HepG2 (cell line): ENCODE measurements around the gene DDX24. TPM values are rescaled to one million over a fixed set of nuclear protein-coding genes. Genes with fewer than 3 reads are reported as not detected.

Source experiments
- ARID2 ChIP-seq: sonication (generic); formaldehyde crosslinking; IDR thresholded peaks from 2 replicates; pipeline ENCODE4 v1.8.1; 2022; ENCODE audit warnings: mild to moderate bottlenecking, missing genetic modification reagents, borderline replicate concordance
- ARNT2 ChIP-seq: sonication (generic); formaldehyde crosslinking; IDR thresholded peaks from 2 replicates; pipeline ENCODE4 v1.8.0; 2022; ENCODE audit warnings: mild to moderate bottlenecking, low read depth, missing genetic modification reagents, moderate library complexity
- CREB1 ChIP-seq, 2 experiments: fragments of 450-650 bp in 1 of 2; IDR thresholded peaks; 2 replicates each; pipeline ENCODE4 v1.6.1; 2016 to 2017; ENCODE audit warnings: control low read depth in 1 of 2, mild to moderate bottlenecking in 1 of 2, missing compliant biosample characterization in 1 of 2, missing genetic modification characterization in 1 of 2
- ETV5 ChIP-seq: IDR thresholded peaks from 2 replicates; pipeline ENCODE4 v1.6.1; 2018; ENCODE audit warnings: missing biosample characterization, missing genetic modification reagents, inconsistent platforms, borderline replicate concordance
- FOSL1 ChIP-seq: sonication (generic); formaldehyde crosslinking; IDR thresholded peaks from 2 replicates; pipeline ENCODE4 v1.9.0; 2021; ENCODE audit warnings: missing genetic modification reagents, borderline replicate concordance
- GZF1 ChIP-seq: sonication (generic); formaldehyde crosslinking; IDR thresholded peaks from 2 replicates; pipeline ENCODE4 v1.5.1; 2020; ENCODE audit warnings: mild to moderate bottlenecking, missing genetic modification reagents
- HBP1 ChIP-seq: IDR thresholded peaks from 2 replicates; pipeline ENCODE4 v1.6.1; 2016; ENCODE audit warnings: low read depth, control low read depth
- KAT2B ChIP-seq: fragments of 150-350 bp; IDR thresholded peaks from 2 replicates; pipeline ENCODE4 v1.6.1; 2014; ENCODE audit warnings: low read depth, low read length, borderline replicate concordance
- MBNL3 ChIP-seq: fragments of 250-450 bp; sonication (Bioruptor Pico); conservative IDR thresholded peaks from 2 replicates; pipeline ENCODE4 v1.8.0; 2022; ENCODE audit warnings: mild to moderate bottlenecking, inconsistent platforms
- MED1 ChIP-seq: sonication (generic); formaldehyde crosslinking; IDR thresholded peaks from 2 replicates; pipeline ENCODE4 v1.4.0; 2020; ENCODE audit warnings: missing genetic modification reagents
- PHF21A ChIP-seq: sonication (generic); formaldehyde crosslinking; IDR thresholded peaks from 2 replicates; pipeline ENCODE4 v1.5.0; 2020; ENCODE audit warnings: mild to moderate bottlenecking, missing genetic modification reagents
- POLR2AphosphoS5 ChIP-seq: IDR thresholded peaks from 2 replicates; pipeline ENCODE4 v1.6.1; 2012; ENCODE audit warnings: low read depth, low read length
- RELA ChIP-seq: sonication (generic); formaldehyde crosslinking; IDR thresholded peaks from 2 replicates; pipeline ENCODE4 v1.4.0; 2020; ENCODE audit warnings: missing genetic modification reagents
- SKIL ChIP-seq: sonication (generic); formaldehyde crosslinking; IDR thresholded peaks from 2 replicates; pipeline ENCODE4 v1.8.0; 2022; ENCODE audit warnings: missing genetic modification reagents, mild to moderate bottlenecking, moderate library complexity, borderline replicate concordance
- SPEN ChIP-seq: sonication (generic); formaldehyde crosslinking; IDR thresholded peaks from 2 replicates; pipeline ENCODE4 v1.5.1; 2020; ENCODE audit warnings: low read depth, mild to moderate bottlenecking, missing genetic modification reagents
- SRY ChIP-seq: sonication (generic); formaldehyde crosslinking; IDR thresholded peaks from 2 replicates; pipeline ENCODE4 v1.8.0; 2022; ENCODE audit warnings: mild to moderate bottlenecking, missing genetic modification reagents
- SUZ12 ChIP-seq: fragments of 150-350 bp; IDR thresholded peaks from 2 replicates; pipeline ENCODE4 v1.6.1; 2014; ENCODE audit warnings: low read depth, low read length
- ZBTB49 ChIP-seq: sonication (generic); formaldehyde crosslinking; IDR thresholded peaks from 2 replicates; pipeline ENCODE4 v1.4.0; 2020; ENCODE audit warnings: missing genetic modification reagents, borderline replicate concordance
- ZFYVE20 ChIP-seq: sonication (generic); formaldehyde crosslinking; IDR thresholded peaks from 2 replicates; pipeline ENCODE4 v1.8.0; 2023; ENCODE audit warnings: low read depth, mild to moderate bottlenecking, moderate library complexity, missing genetic modification reagents, borderline replicate concordance
- ZNF432 ChIP-seq: sonication (generic); formaldehyde crosslinking; IDR thresholded peaks from 2 replicates; pipeline ENCODE4 v1.5.0; 2020; ENCODE audit warnings: missing genetic modification reagents, mild to moderate bottlenecking, borderline replicate concordance
- ZNF512 ChIP-seq: sonication (generic); formaldehyde crosslinking; IDR thresholded peaks from 2 replicates; pipeline ENCODE4 v1.4.0; 2020; ENCODE audit warnings: mild to moderate bottlenecking, missing genetic modification reagents
- polyA plus RNA-seq, 8 experiments: library from polyadenylated mRNA; depleted of rRNA in 3 of 8; stranded (reverse) in 7 of 8; unstranded in 1 of 8; fragments of >200 nt; fragmentation: Illumina TruSeq in 4 of 8; extraction: Trizol in 4 of 8; gene quantifications; 2 replicates each; pipeline versions ENCODE4 v1.2.1 to v1.2.3, GENCODE V29; 2011 to 2016; ENCODE audit warnings: low read depth in 4 of 8, missing spikeins in 1 of 8, mixed read lengths in 1 of 8; ENCODE audit not compliant: insufficient read depth in 1 of 8
- total RNA-seq, 5 experiments: library from RNA; depleted of rRNA; stranded (reverse); fragments of >200 nt; fragmentation: Illumina TruSeq; extraction: Trizol; gene quantifications; 2 replicates each; pipeline ENCODE4 v1.2.3, GENCODE V29; 2016; ENCODE audit warnings: low read depth in 1 of 5

DDX24 gene
- total and polyA plus RNA-seq, 2 of the 13 experiments (the other 11 are each of a cell fraction or from before 2014, with no cell fraction given), result 67.3 to 149 TPM

GRCh38 chr14:94001501-94002396 is 79.3 kb downstream of the DDX24 start (continued):
- no peak for TF ChIP-seq GZF1 (CRISPR knock-in tag)
- TF ChIP-seq CREB1 (IDR thresholded peaks at IDR 0.05), result no peak
- TF ChIP-seq CREB1 (CRISPR knock-in tag; IDR thresholded peaks at IDR 0.05), result no peak
- no peak for TF ChIP-seq ARNT2
- TF ChIP-seq ZNF432 (CRISPR knock-in tag), result no peak
- peak; percentile 39; the same call in 1 of the 2 replicates for TF ChIP-seq ETV5 (CRISPR knock-in tag)
- no peak for TF ChIP-seq SUZ12
- no peak for TF ChIP-seq MED1
- no peak for TF ChIP-seq KAT2B
- no peak for TF ChIP-seq RELA (CRISPR knock-in tag)
- no peak for TF ChIP-seq FOSL1
- no peak for TF ChIP-seq SRY
- no peak for TF ChIP-seq SKIL
- no peak for TF ChIP-seq SPEN (CRISPR knock-in tag)
- TF ChIP-seq HBP1 (CRISPR knock-in tag), result no peak
- no peak for TF ChIP-seq MBNL3 (CRISPR knock-in tag)
- TF ChIP-seq PHF21A, result no peak
- TF ChIP-seq POLR2AphosphoS5, result no peak
- no peak for TF ChIP-seq ZBTB49 (CRISPR knock-in tag)
- TF ChIP-seq ZFYVE20 (CRISPR knock-in tag), result no peak
- TF ChIP-seq ZNF512 (CRISPR knock-in tag), result no peak
- no peak for TF ChIP-seq ARID2 (CRISPR knock-in tag)
